GM20000 (cell line): ENCODE results near the gene SGPL1.
"Not testable (repeated sequence)": the region's sequence is repeated elsewhere in the genome, so short reads cannot be mapped to it uniquely, and the experiment has no call there.

Source experiments
- DNase-seq: peaks from one replicate; pipeline ENCODE4 v3.0.0; 2012; ENCODE audit warnings: low spot score
- TF ChIP-seq, protein P1 (sequence below): IDR thresholded peaks from 2 replicates; pipeline ENCODE4 v1.5.1; 2012; ENCODE audit warnings: mild to moderate bottlenecking, control low read depth; ENCODE audit errors: extremely low read depth, missing control alignments

SGPL1 gene

DNA sequence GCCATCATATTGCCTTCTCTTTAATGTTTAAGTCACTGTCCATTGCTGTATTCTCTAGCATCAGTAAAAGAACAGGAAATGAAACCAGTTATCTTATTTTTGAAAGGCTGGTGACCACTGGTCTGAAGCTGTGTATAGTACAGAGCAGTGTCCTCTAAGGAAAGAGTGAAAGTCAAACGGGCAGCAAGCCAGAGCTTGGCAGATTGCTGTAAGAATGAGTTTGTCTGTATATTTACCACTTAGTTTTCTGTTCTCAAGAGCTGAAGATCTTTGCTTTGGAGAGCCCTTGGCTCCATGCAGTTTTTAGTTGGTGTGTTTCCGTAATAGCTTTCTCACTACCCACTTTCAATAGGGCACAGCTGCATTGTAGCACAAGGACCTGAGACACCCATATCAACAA lies 40.7 kb downstream of the SGPL1 start:
- TF ChIP-seq, protein P1, sequence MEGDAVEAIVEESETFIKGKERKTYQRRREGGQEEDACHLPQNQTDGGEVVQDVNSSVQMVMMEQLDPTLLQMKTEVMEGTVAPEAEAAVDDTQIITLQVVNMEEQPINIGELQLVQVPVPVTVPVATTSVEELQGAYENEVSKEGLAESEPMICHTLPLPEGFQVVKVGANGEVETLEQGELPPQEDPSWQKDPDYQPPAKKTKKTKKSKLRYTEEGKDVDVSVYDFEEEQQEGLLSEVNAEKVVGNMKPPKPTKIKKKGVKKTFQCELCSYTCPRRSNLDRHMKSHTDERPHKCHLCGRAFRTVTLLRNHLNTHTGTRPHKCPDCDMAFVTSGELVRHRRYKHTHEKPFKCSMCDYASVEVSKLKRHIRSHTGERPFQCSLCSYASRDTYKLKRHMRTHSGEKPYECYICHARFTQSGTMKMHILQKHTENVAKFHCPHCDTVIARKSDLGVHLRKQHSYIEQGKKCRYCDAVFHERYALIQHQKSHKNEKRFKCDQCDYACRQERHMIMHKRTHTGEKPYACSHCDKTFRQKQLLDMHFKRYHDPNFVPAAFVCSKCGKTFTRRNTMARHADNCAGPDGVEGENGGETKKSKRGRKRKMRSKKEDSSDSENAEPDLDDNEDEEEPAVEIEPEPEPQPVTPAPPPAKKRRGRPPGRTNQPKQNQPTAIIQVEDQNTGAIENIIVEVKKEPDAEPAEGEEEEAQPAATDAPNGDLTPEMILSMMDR: no peak
- DNase-seq: peak; percentile 27

DNA sequence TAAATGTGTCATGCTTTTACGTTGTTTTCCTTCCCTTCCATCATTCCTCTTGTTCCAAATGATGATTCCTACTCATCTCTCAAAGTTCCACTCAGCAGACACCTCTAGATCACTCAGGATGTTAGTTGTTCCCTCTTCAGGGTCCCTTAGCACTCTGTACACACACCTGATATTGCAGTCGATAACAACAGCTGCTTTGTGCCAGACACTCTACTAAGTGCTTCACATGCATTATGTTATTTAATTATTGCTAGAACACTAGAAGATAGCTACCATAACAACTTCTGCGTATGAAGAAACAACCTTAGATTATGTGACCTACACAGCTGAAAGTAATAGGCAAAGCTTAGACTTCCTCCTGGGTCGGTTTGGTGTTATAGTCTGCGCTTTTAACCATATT lies 43.0 kb downstream of the SGPL1 start:
- no peak for DNase-seq

GRCh38 chr10:70861495-70862197 lies 45.9 kb downstream of the SGPL1 start:
- DNase-seq: not testable (repeated sequence)

More for the DNA sequence above, 43.0 kb downstream of the SGPL1 start:
- TF ChIP-seq, protein P1: no peak

DNA sequence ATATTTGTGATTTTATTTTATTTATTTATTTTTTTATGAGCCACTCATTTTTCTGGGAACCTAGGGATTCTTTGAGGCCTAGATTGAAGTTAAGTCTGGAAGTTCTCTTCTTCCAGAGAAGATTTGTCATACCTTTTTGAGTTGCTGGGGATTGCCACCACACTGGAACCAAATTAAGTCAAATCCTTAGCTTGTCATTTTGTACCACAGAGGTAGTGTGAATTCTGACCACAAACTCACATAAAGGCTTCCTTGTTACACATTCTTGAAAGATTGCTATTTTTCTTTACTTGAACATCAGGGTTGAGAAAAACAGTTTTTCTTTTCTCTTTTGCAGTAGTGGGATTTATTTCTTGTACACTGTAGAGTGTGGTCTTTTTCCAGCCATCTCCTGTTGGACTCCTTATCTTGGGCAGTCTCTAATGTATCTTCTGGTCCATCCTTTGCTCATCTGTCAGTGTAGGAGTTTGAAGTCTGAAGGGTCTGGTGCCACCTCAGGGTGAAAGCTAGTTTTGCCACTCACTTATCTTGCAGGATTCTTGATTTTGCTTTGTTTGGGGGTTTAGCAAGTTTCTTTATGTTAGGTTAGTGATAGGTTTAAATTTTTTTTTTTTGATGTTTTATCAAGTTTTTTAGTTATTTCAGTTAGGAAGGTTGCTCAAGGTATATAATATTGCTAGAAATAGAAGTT lies 47.9 kb downstream of the SGPL1 start:
- no peak for DNase-seq
- TF ChIP-seq, protein P1: no peak

DNA sequence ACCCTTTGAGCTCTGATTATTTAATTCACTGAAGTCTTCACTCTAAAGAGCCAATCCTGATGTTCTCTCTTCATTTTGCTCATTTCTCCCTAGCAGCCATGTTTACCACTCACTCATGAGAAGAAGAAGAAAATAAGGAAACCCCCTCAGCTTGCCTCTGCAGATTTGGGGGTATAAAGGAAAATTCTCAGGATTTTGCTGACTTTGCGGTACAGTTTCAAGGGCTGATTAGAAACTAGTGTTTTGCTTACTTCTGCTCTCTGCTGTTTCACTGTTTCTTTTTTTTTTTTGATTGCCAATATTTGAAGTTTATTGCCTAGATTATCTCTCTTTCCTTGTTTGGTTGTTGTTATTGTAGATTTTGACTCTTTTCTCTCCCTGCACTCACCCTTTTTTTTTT lies 49.2 kb downstream of the SGPL1 start:
- TF ChIP-seq, protein P1: no peak
- DNase-seq: no peak

- DNase-seq: no peak
Observed at GRCh38 chr10:70866424-70866823, 50.7 kb downstream of the SGPL1 start.

GRCh38 chr10:70872291-70872690 lies 56.5 kb downstream of the SGPL1 start:
- no peak for DNase-seq
- TF ChIP-seq, protein P1: no peak

More at GRCh38 chr10:70866424-70866823, 50.7 kb downstream of the SGPL1 start:
- TF ChIP-seq, protein P1: no peak
